ENCODE measurements around the gene HLA-DPB1.

GRCh38 chr6:33088931-33089620, 13.3 kb downstream of the HLA-DPB1 start:
- TF ChIP-seq CTCF (IDR thresholded peaks at IDR 0.05), result no peak
- no peak for TF ChIP-seq EP300 (IDR thresholded peaks at IDR 0.05)

All from sigmoid colon (tissue), 4 donors.